ENCODE data around the gene PRKD3. TPM values are rescaled to one million over a fixed set of nuclear protein-coding genes. Genes with fewer than 3 reads are reported as not detected.
"Not testable (repeated sequence)": the region's sequence is repeated elsewhere in the genome, so short reads cannot be mapped to it uniquely, and the experiment has no call there.

The PRKD3 gene
- total RNA-seq, 1 donor from 2014 or later = 124 TPM

- DNase-seq (ENCODE audit: low spot score) = no peak
Measured at GRCh38 chr2:37316181-37316580, 8.5 kb downstream of the PRKD3 start.

- DNase-seq (ENCODE audit: low spot score) = no peak
Measured at GRCh38 chr2:37315364-37315763, 9.3 kb downstream of the PRKD3 start.

GRCh38 chr2:37307500-37307899, 17.1 kb downstream of the PRKD3 start:
- DNase-seq (ENCODE audit: low spot score) = no peak

- DNase-seq (ENCODE audit: low spot score) = no peak
Measured at GRCh38 chr2:37306024-37306423, 18.6 kb downstream of the PRKD3 start.

- no peak for DNase-seq (ENCODE audit: low spot score)
Measured at GRCh38 chr2:37302701-37303252, 21.9 kb downstream of the PRKD3 start.

GRCh38 chr2:37301408-37301807, 23.2 kb downstream of the PRKD3 start:
- no peak for DNase-seq (ENCODE audit: low spot score)

GRCh38 chr2:37300578-37300977, 24.1 kb downstream of the PRKD3 start:
- no peak for DNase-seq (ENCODE audit: low spot score)

- DNase-seq (ENCODE audit: low spot score) = no peak
Measured at GRCh38 chr2:37300146-37300545, 24.5 kb downstream of the PRKD3 start.

- no peak for DNase-seq (ENCODE audit: low spot score)
Measured at GRCh38 chr2:37297632-37298031, 27.0 kb downstream of the PRKD3 start.

GRCh38 chr2:37295469-37296073, 29.1 kb downstream of the PRKD3 start:
- no peak for DNase-seq (ENCODE audit: low spot score)

- not testable (repeated sequence) for DNase-seq (ENCODE audit: low spot score)
Measured at GRCh38 chr2:37294858-37295257, 29.8 kb downstream of the PRKD3 start.

- DNase-seq (ENCODE audit: low spot score) = no peak
Measured at GRCh38 chr2:37291680-37292079, 33.0 kb downstream of the PRKD3 start.

GRCh38 chr2:37287966-37288365, 36.7 kb downstream of the PRKD3 start:
- no peak for DNase-seq (ENCODE audit: low spot score)

GRCh38 chr2:37284381-37284780, 40.3 kb downstream of the PRKD3 start:
- DNase-seq (ENCODE audit: low spot score) = peak; percentile 2

GRCh38 chr2:37283207-37283606, 41.4 kb downstream of the PRKD3 start:
- DNase-seq (ENCODE audit: low spot score) = peak; percentile 84

GRCh38 chr2:37282746-37283145, 41.9 kb downstream of the PRKD3 start:
- peak; percentile 42 for DNase-seq (ENCODE audit: low spot score)

- no peak for DNase-seq (ENCODE audit: low spot score)
Measured at GRCh38 chr2:37281916-37282315, 42.7 kb downstream of the PRKD3 start.

- DNase-seq (ENCODE audit: low spot score) = no peak
Measured at GRCh38 chr2:37276291-37276690, 48.3 kb downstream of the PRKD3 start.

Other genes with a start within 250 kb of the PRKD3 start
- 16.9 TPM for gene HEATR5B, start 240.5 kb downstream of the PRKD3 start, total RNA-seq (ENCODE audit: insufficient read depth, low replicate concordance)
- gene GPATCH11, start 240.3 kb downstream of the PRKD3 start, total RNA-seq (ENCODE audit: insufficient read depth, low replicate concordance) = 9.6 TPM
- 38.3 TPM for gene EIF2AK2, start 167.9 kb downstream of the PRKD3 start, total RNA-seq (ENCODE audit: insufficient read depth, low replicate concordance)
- gene SULT6B1, start 136.2 kb downstream of the PRKD3 start, total RNA-seq (ENCODE audit: insufficient read depth, low replicate concordance) = not detected
- 33.7 TPM for gene CEBPZOS, start 128.3 kb downstream of the PRKD3 start, total RNA-seq (ENCODE audit: insufficient read depth, low replicate concordance)
- 40.9 TPM for gene CEBPZ, start 93.2 kb downstream of the PRKD3 start, total RNA-seq (ENCODE audit: insufficient read depth, low replicate concordance)
- gene NDUFAF7, start 93.2 kb downstream of the PRKD3 start, total RNA-seq (ENCODE audit: insufficient read depth, low replicate concordance) = 37.3 TPM
- gene QPCT, start 19.8 kb upstream of the PRKD3 start, total RNA-seq (ENCODE audit: insufficient read depth, low replicate concordance) = 37.6 TPM